Jurkat, Clone E6-1 (cell line): ENCODE measurements around the gene PPP1CA.
"Not testable (repeated sequence)": the region's sequence is repeated elsewhere in the genome, so short reads cannot be mapped to it uniquely, and the experiment has no call there.

Experiments
- DNase-seq: peaks from one replicate; pipeline ENCODE4 v3.0.0-alpha.2; 2011; ENCODE audit warnings: low read depth, low spot score
- H3K4me3 ChIP-seq: 2 replicates; pipeline ENCODE4 v1.5.1; 2011; ENCODE audit warnings: mild to moderate bottlenecking, low read length, control low read depth, moderate library complexity

Gene PPP1CA

GRCh38 chr11:67406969-67407687 is 5.5 kb upstream of the PPP1CA start:
- H3K4me3 ChIP-seq = no peak overlapping the region
- no peak for DNase-seq

DNA sequence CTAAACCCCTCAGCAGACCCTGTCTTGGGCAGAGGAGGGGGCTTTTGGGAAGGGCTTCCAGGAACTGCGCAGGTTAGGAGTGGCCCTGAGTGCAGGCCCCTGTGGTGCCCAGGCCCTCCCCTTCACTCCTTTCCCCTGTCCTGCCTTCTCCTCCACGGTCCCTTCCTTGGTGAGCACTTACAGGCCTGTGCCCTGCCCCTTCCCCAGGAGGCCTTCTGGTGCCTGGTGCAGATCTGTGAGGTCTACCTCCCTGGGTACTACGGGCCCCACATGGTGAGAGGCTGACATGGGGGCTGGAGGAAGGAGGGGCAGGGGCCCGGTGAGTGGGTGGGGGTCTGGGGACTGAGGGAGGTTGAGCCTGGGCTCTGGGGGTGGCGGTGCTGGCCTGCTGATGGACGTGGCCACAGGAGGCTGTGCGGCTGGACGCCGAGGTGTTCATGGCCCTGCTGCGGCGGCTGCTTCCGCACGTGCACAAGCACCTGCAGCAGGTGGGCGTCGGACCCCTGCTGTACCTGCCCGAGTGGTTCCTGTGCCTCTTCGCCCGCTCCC is 4.8 kb upstream of the PPP1CA start:
- no peak for DNase-seq

DNA sequence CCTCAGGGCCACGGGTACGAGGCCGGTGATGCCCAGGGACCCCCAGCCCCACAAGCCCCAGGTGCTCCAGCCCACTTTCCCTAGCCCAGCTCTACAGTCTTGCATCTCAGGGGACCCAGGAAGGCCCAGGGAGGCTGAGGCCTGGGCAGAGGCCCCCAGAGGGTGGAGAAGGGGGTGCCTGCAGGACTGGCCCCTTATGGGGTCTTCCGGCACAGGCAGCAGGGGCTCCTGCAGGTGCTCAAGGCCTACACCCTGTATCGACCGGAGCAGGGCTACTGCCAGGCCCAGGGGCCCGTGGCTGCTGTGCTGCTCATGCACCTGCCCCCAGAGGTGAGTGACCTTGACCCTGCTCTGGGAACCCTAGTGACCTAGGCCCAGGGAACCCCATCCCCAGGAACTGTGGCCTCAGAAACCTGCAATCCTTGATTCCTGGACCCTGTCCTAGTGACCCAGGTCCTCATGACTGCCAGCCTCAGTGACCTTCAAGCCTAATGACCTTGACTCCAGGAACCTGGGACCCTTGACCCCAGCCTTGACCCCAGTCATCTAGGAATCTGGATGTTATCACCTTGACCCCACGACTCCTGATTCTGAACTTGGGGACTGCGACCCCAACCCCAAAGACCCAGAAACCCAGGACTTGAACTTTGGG is 4.2 kb upstream of the PPP1CA start:
- H3K4me3 ChIP-seq = no peak overlapping the region
- no peak for DNase-seq

More for the DNA sequence above, 4.8 kb upstream of the PPP1CA start:
- no peak overlapping the region for H3K4me3 ChIP-seq

- no peak for DNase-seq
- H3K4me3 ChIP-seq = peak overlapping the region; percentile 84
Observed at GRCh38 chr11:67405196-67405567, 3.5 kb upstream of the PPP1CA start.

- DNase-seq = peak; percentile 51
Observed at GRCh38 chr11:67404515-67405195, 3.0 kb upstream of the PPP1CA start.

DNA sequence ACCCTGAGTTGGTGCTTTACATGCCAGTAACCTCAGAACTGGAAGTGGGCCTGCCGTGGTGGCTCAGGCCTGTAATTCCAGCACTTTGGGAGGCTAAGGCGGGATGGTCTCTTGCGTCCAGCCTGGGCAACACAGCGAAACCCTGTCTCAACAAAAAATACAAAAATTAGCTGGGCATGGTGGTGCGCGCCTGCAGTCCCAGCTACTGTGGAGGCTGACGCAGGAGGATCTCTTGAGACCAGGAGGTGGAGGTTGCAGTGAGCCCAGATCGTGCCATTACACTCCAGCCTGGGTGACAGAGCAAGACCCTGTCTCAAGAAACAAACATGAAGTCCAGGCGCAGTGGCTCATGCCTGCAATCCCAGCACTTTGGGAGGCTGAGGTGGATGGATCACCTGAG is 1.4 kb upstream of the PPP1CA start:
- DNase-seq = not testable (repeated sequence)
- H3K4me3 ChIP-seq = peak overlapping the region; percentile 84

More at GRCh38 chr11:67404515-67405195, 3.0 kb upstream of the PPP1CA start:
- H3K4me3 ChIP-seq = peak overlapping the region; percentile 84

DNA sequence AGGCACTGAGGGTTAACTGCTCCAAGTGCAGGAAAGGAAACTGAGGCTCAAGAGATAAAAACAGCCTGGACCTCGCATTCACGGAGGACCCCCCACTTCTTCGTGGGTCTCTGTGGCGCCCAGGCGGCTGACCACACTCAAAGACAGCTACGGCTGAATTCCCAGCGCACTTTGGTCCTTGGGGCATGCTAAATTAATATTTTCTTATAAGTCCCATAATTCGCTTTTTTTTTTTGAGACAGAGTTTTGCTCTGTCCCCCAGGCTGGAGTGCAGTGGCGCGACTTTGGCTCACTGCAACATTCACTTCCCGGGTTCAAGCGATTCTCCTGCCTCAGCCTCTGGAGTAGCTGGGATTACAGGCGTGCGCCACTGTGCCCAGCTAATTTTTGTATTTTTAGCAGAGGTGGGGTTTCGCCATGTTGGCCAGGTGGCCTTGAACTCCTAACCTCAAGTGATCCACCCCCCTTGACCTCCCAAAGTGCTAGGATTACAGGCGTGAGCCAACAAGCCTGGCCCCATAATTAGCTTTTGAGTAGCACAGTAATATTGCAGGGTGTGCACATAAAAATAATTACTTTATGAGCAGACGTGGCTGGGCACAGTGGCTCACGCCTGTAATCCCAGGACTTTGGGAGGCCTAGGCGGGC is 658 bp upstream of the PPP1CA start:
- H3K4me3 ChIP-seq = peak overlapping the region; percentile 56
- not testable (repeated sequence) for DNase-seq

DNA sequence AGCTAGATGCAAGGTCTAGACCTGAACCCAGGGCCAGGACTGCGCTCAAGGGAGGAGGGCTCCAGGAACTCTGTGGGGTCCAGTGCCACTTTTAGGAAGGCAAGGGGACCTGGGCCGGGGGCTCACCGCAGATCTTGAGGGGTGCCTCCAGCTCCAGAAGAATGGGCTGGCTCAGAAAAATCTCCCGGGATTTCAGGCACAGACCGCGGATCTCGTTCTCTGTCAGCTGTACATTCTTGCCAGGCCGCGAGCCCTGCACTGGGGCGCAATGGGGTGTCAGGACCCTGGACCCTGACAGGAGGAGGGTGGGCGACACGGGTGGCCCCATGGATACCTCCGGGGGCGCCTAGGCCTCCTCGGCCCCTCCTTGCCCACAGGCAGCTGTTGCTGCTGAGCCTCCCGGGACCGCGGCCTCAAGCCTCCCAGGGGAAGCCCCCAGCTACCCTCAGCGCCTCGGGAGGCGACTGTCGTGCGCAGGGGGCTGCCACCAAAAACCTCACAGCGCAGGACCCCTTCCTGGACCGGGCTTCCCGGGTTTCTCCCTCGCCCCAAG is 640 bp downstream of the PPP1CA start:
- H3K4me3 ChIP-seq = peak overlapping the region; percentile 79
- no peak for DNase-seq

DNA sequence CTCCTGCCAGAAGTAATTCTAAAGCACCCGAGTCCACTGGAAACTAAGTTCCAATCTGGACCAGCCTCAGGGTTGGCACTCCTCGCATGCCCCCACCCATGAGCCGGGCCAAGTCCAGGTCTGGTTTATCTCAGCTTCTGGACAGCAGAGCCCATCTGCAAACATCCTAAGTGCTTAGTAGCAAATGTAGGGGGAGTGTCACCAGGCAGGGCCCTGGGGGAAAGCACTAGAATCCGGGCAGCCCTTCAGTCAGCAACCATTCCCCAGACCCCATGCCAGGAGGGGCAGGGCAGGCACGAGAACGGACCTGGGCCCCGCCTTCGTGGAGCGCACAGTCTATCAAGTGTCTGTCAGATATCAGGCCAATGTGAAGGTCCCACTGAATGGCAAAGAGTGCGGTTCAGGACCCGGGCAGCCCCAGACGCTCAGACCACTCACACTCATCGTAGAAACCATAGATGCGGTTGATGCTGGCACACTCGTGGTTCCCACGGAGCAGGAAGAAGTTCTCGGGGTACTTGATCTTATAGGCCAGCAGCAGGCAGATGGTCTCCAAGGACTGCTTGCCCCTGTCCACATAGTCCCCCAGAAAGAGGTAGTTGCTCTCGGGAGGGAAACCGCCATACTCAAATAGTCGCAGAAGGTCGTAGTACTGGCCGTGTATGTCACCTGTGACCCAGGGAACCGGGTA is 1.3 kb downstream of the PPP1CA start:
- no peak for DNase-seq

DNA sequence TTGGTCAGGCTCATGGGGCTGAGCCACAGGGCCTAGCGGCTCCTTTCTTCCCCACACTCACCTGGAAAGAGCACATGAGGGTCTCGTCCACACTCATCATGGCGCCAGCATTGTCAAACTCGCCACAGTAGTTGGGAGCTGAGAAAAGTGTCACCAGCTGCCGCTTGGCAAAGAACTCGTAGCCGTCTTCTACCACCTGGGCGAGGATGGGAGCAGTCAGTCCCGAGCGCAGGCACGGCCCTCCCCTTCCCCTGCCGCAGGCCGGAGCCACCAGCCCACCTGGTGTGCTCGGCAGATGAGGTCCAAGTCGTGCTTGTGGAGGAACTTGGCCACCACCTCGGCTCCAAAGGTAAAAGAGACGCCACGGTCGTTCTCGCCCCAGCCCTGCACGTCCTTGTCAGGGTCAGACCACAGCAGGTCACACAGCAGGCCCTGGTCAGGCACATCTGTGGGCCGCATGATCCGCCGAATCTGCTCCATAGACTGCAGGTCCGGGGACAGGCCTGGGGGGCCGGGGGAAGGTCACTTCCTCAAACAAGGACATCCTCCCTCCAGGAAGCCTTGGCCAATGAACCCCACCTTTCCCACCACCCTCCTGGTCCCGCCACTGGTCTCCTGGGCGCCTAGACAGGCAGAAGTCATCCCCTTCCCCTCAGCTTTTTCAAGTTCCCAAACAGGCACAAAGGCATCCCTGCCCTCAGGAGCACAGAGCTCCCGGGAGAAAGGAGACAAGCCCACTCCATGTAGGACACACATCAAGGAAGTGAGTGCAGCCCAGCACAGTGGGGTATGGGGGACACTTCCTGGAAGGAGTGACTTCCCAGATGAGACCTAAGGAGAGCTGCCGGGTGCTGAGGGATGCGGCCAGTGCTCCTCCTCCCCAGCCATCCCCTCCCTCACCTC is 2.7 kb downstream of the PPP1CA start:
- DNase-seq = no peak
- no peak overlapping the region for H3K4me3 ChIP-seq

More for the DNA sequence above, 1.3 kb downstream of the PPP1CA start:
- peak overlapping the region; percentile 79 for H3K4me3 ChIP-seq

- no peak overlapping the region for H3K4me3 ChIP-seq
- no peak for DNase-seq
Observed at GRCh38 chr11:67397986-67398660, 3.5 kb downstream of the PPP1CA start.

DNA sequence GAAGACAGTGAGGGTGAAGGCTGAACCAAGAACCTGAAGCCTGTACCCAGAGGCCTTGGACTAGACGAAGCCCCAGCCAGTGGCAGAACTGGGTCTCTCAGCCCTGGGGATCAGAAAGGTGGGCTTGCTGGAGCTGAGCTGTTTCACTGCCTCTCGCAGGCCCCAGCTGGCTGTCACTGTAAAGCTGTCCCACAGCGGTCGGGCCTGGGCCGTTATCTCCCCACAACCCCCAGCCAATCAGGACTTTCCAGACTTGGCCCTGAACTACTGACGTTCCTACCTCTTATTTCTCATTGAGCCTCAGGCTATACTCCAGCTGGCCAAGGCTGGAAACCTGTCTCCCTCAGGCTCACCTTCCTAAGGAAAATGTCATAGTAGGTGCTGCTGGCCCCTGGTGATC is 4.1 kb downstream of the PPP1CA start:
- no peak overlapping the region for H3K4me3 ChIP-seq
- DNase-seq = no peak

DNA sequence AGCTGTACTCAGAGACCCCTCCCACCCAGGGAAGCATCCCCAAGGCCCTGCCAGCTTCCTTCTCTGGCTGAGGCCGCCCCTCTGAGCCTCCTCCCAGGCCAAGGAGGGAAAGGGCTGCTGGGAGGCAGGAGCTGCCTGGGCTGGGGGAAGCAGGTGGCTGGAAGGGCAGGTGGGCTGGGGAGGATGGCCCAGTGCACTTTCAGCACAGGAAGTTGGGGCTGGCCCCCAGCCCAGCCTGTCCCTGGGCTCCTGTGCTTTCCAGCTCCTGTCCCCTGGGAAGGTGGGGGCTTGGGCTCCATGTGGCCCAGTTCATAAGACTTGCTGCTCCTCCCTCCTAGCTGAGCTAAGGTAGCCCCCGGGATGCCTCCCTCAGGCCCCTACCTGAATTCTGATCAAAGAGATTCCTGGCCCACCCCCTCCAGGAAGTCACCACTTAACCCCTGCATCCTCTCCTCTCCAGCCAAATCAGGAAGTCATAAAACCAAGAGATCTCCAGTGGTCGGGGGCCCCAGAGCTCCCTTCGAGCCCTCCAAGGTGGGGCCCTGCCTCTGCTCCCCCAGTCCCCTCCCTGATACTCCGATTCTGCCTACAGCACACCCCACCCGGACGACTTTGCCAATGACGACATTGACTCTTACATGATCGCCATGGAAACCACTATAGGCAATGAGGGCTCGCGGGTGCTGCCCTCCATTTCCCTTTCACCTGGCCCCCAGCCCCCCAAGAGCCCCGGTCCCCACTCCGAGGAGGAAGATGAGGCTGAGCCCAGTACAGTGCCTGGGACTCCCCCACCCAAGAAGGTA is 4.9 kb downstream of the PPP1CA start:
- H3K4me3 ChIP-seq = no peak overlapping the region
- DNase-seq = no peak

GRCh38 chr11:67396259-67396581 is 5.4 kb downstream of the PPP1CA start:
- DNase-seq = no peak
- H3K4me3 ChIP-seq = no peak overlapping the region

DNA sequence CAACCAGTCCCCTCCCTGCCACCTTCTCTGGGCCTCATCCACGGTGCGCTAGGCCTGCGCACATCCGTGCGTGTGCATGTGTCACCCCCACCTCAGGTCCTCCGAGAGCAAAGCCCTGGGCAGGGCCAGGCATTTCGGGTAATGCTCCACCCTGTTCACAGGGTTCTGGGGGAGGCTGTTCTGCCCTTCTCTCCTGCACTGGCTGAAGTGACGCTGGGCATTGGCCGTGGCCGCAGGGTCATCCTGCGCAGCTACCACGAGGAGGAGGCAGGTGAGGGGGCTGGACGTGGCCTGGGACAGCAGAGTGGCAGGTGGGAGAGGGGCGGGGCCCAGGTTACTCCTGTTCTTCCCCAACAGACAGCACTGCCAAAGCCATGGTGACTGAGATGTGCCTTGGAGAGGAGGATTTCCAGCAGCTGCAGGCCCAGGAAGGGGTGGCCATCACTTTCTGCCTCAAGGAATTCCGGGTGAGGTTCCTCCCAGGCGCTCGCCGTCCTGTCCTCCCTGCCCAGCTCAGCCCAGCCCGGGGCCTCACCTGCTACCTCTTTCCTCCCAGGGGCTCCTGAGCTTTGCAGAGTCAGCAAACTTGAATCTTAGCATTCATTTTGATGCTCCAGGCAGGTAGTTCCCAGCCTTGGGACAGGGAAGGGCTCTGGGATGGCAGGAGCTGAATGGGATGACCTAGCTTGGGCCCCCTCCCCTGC is 6.0 kb downstream of the PPP1CA start:
- no peak for DNase-seq
- no peak overlapping the region for H3K4me3 ChIP-seq

GRCh38 chr11:67393990-67394389 is 7.7 kb downstream of the PPP1CA start:
- no peak for DNase-seq
- H3K4me3 ChIP-seq = no peak overlapping the region
